HCEC 1CT (cell line): ENCODE measurements around the gene GBF1.

Source experiments
- DNase-seq: peaks from one replicate; pipeline ENCODE4 v3.0.0-alpha.2; 2017

The GBF1 gene

DNA sequence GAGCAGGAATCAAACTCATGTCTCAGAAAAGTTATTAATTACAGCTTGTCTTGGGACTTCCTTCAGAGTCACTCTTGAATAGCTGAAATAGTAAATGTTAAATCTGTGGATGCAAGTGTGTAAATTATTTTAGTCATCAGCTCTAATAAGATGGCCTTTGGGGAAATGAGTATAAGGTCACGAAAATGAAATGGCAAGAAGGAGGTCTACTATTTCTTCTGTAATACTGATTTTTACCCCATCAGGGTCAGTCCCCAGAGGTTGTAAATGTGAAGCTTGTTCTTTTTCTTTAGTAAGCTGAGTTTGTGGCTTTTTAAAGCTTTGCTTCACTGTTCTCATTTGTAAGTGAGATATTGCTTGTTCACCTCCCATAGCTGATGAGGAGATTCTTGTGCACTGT, 63.9 kb downstream of the GBF1 start:
- no peak for DNase-seq

DNA sequence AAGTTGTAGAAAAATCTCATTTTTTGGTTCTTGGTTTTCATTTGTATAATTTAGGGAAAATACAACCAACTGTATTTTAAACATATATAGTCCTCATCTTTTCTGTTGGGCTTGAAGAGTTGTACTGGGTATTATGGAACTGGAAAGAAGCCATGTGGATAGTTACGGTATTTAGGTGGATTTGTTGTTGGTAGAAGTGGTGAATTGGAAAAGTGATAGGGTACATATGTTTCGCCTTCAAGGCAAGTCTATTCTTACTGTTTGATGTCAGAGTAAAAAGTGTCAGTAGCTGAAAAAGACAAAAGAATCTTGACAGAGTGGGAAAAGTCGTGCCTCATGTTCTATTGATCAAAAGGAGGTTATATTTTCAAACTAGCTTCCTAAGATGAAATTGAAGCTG, 64.6 kb downstream of the GBF1 start:
- no peak for DNase-seq

DNA sequence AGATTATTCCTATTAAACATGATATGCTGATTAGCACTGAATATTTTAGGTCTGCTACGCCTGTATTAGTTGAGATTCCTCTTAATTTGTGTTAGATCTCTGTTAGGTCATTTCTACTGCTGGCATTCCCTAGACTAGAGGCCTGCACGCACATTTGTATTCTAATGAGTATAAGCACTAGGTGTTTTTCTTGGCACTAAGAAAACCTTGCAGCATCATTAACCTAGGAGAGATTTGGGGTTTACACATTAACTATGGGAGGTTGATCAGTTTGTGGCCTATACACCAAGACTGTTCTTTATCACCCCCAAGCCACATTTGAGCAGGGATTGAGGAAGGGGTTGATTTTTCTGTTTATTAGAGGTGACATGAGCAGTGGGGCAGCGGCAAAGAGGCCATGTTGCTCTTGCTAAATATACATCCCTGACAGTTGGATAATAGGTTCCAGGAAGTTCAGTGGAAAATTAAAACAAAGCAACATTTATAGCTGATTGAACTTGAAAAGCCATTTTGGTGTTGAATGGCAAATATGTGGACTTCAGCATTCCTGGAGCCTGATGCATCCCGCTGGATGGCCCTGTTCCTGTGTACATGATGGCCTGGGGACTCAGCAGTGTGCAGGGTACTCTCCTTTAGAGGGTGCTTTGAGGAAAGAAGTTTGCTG, 65.2 kb downstream of the GBF1 start:
- peak; percentile 70 for DNase-seq

DNA sequence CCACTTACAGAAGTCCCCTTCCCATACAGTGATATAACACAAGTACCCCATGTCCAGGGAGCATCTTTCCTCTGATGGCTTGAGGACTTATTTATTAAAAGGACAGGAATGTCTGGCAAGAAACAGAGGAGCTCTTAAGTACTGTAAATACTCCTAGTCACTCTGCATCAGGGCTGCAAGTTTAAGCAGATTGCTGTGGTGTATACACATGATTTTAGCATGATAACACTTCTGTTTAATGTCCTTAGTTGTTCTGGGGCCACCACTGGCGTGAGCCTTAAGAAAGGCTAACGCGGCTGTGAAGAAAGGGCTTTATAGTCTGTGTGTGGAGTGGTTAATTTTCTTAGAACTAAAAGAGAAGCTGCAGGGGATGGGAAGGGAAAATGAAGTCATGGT, 65.7 kb downstream of the GBF1 start:
- DNase-seq = peak; percentile 43

DNA sequence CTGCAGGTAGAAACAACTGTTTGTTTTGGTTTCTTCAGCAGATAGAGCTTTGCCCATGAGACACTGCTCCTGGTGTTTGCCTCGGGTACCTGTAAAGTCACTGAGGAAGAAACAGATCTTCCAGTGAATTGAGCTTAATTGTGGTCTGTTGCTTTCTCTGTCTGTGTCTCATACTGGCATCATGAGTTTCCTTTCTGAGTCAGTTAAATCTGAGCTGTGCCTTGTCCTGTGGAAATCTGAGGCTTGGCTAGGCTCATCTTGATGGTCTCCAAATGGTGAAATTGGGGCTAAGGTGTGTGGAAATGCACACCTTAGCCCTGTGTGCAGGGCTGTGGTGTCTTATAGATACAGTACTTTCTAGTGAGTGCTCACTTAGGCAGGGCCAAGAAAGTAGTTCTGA, 67.4 kb downstream of the GBF1 start:
- DNase-seq = peak; percentile 66

DNA sequence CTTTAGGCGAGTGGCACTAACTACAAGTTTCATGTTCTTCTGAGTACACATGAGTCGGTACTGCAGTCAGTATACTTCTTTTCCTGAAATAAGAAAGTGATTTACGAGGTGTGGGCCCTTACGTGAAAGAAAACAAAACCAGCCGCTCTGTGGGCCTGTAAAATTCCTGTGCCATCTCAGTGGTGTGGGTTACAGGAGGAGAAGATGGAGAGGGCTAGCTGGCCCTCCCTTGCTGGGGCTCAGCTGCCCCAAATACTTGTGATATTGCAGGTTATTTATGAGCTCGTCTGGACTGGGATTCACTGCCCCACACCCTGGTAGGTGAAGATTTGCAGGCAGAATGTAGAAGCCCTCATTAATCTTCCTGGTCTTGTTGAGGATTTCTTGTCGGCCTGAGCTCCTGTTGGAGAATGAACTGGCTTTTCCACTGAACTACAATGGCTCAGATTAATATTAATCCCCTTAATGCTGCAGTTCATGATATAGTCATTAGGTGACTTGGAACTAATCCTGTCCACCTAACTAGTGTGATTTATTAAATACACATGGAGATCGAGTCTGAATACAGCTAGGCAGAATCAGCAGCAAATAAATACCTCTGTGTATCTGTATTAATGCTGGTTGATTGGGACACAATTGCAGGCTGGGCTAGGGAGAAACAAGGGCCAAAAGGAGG, 68.0 kb downstream of the GBF1 start:
- no peak for DNase-seq

DNA sequence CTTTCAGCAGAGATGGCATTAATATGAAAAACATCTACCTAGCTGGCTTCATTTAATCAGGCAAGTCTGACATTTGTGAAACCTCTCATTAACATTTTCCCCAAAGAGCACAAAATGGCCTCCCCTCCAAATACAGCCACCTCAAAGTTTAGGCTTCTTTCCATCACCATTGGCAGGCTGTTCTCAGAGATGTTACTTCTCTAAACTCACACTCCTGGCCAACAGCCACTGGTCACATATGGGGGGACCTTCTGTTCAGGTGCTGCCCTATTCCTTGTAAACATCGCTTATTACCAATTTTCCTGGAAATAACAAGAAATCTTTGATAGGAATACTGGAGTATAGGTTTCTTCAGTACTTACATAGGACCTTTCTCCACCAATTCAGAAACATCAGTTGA, 69.5 kb downstream of the GBF1 start:
- DNase-seq = no peak

DNA sequence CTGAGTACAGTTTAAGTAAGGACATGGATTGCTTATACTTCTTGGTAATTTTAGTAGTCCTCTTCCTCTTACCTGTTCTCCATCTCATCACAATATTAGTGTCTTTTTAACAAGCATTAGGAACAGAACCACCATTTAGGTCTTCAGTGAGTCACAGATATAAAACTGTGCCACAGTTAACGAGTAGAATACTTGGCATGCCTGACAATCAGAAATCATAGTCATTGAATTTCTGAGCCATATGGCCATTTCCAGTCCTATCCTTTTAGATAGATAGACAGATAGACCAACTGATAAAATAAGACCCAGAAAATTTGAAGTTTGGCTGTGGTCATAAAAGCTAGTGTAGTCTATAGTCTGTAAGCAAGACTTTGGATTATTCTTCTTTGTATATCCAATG, 71.1 kb downstream of the GBF1 start:
- DNase-seq = no peak

DNA sequence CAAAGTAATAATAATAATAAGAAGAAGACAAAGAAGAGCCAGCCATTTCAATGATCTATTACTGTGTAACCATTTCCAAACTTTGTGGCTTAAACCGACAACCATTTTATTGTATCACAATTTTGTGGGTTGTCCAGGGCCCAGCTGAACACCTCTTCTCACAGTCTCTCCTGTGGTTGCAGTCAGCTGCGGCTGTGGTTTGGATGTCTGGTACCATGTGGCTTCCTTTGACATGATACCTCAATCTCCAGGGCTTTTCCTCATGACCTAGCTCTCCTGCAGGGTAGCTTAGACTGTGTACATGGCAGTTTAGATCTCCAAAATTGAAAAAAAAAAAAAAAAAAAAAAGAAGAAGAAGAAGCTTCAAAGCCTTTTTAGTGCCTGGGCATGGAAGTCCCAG, 77.6 kb downstream of the GBF1 start:
- DNase-seq = no peak

DNA sequence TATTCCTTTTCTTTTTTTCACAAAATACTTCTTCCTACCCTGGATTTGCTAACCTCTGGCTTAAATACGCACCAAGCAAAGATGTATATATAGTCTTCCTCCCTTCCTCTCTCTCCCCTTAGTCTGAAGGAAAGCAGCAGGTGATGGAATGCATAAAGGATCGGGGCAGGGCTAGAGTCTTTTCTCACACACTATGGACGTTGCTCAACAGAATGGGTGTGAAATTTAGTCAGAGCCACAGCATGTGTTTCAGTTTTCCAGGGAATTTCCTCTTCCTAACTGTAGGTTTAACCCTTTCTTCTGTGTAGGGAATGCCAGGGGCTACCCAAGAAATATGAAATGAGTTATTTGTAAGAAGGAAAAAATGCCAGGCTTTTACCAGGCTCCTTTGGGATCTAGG, 78.7 kb downstream of the GBF1 start:
- peak; percentile 53 for DNase-seq

DNA sequence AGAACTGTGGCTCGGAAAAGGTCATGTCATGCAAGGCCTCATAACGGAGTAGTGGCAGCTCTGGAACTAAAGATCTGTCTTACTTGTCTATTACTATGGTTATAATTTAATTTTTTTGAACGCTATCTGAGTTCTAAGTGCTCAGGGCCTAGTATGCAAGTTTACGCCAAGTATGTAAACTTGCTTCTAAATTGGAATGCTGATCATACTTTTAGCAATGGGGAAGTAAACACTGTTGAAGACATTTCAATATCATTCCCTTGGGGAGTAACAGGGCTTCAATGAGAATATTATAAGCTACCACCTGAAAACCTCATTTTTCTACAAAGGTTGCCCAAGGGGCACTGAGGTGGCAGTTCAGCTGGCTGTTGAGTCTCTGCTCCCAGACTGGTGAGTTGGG, 80.7 kb downstream of the GBF1 start:
- DNase-seq = no peak

DNA sequence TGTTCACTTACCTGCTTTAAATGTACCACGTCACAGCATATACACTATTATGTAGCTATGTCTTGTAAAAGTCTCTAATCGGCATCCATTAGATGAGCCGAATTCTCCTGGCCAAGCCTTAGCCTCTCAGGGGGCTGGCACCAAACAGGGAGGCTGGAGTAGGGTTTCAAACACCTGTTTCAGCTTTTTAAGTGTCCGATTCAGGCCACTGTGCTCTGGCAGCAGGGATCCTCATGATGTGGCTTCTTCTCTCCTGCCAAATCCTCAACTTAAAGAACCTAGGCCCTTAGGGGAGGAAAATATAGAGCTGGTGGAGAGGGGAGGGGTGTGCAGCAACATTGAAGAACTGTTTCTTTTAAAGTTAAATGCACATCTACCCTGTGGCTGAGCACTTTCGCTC, 81.7 kb downstream of the GBF1 start:
- no peak for DNase-seq

DNA sequence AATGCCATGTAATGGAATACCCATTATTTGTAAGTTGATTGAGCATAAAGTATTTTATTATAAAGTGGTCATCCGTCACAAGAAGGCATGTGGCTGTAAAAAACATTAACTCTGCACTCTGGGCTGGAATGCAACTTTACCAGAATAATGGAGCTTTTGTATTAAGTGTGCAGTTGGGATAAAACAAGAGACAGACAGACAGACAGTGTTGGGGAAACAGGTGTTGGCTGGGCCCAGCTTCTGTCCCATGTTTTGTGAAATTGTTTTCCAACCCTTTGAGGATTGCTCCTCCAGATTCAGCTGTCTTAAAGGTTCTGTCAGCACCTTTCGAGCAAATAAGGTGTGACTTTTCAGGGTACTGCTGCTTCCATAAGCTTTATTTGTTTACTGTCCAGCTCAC, 82.3 kb downstream of the GBF1 start:
- DNase-seq = no peak

DNA sequence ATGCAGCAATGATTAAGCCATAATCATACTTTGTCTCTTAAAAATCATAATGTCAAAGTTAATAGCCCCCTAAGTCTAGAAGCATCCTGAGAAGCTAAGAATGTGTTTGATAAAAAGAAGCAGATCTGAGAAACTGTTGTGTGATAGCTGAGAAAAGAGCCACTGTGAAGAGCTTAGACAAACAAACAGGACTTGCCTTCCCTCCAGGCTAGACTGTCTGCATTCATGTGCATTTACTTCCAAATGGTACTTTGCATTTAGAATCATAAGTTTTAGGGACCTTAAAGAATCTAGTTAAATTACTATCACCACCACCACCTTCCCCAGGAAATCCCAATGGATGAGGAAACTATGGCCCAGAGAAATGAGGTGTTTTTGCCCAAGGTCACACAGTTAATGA, 87.4 kb downstream of the GBF1 start:
- DNase-seq = no peak

DNA sequence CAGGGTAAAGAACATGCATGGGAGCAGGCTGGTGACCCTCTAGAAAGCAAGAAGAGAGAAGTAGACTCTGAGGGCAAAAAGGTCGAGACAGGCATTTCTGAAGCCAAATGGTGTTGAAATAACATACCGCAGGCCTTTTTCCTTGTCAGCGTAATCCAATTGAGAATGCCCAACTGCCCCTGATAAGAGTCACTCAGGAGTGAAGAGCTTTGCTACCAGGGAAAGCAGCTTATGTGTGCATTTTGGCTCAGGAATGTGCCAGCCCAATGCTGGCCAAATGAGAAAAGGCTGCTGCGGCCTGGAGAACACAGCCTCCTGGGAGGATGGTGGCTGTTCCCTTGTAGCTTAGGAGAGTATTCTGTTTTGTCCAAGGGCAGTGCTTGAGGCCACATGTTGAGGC, 88.8 kb downstream of the GBF1 start:
- no peak for DNase-seq

DNA sequence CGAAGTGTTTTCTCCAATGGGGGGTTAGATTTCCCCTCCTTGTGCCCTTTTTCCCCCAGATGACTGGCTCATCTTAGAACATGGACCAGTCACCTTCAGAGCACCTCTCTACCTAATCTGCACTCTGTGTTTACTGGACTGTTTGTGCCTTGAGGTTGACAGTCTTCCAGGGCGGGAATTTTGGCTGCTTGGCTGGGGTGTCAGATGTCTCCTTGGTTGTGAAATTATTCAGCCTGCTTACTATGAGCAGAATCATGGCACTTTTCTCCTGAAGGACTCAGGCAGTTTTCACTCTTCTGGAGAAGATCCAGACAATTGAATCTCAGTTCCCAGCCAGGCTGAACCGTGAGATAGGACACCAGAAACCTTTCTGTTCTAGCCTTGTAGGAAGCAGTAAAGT, 89.9 kb downstream of the GBF1 start:
- peak; percentile 20 for DNase-seq

DNA sequence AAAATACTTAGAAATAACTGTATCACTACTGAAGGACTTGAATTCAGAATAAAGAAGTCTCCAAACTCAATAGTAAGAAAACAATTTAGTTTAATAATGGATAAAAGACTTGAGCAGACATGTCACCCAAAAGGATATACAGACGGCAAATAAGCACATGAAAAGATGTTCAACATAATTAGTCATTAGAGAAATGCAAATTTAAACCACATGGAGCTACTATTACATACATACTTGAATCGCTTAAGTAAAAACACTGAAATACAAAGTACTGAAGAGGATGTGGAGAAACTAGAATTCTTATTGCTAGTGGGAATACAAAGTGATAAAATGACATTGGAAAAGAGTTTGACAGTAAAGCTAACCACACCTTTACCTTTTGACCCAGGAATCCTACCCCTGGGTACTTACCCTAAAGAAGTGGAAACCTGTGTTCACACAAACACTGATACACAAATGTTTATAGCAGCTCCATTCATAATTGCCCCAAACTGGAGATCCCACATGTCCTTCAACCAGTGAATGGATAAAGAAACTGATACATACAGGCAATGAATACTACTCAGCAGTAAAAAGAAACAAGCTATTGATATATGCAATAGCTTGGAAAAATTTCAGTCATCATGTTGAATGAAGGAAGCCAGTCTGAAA, 95.8 kb downstream of the GBF1 start:
- peak; percentile 14 for DNase-seq

DNA sequence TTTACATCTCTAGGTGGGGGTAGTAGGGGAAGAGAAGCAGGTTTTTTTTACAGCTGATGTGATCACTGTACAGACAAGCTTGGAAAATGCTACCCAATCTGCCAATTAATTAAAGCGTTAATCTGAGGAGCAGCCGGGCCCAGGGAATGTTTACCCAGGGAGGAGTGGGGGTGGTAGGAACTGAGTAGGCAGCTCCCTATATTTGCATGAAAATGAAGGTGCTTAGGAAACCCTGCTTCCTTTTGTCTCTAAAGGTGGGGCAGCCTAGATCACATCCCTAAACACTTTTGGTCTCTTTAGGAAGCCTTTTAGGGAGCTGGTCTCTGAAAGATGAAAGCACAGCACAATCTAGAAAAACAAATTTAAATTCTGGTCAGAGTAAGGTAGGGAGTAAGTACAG, 97.1 kb downstream of the GBF1 start:
- no peak for DNase-seq

DNA sequence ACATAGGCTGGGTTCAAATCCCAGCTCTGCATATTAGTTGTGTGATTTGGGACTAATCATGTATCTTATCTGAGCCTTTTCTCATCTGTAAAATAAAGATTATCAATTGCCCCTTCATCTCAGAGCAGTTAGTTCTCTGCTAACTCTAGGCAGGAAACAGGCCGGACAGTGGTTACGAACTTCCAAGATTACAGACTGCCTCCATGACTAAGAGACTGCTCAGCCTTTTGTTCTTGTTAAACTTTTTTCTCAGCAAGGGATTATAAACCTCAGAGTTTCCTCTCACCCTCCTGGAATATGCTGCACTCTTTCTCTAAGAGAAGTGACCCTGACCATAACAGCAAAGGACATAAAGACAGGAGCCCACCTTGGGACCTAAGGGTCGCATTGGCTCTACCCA, 97.6 kb downstream of the GBF1 start:
- DNase-seq = peak; percentile 84

DNA sequence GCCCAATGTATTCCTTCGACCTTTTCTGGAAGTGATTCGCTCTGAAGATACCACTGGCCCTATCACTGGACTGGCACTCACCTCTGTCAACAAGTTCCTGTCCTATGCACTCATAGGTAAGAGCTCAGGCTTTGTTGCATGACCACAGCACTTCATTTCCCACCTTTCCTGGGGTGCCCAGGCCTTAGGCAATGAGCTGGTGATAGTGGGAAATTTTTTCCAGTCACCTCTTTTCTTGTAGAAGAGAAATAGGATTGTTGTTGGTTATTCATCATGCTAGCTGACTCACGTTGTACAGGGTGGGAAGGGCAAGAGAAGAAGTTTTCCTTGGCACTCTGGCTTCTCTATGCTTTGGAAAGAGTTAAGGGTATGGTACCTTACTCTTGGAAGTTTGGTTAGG, 98.7 kb downstream of the GBF1 start:
- DNase-seq = peak; percentile 61

DNA sequence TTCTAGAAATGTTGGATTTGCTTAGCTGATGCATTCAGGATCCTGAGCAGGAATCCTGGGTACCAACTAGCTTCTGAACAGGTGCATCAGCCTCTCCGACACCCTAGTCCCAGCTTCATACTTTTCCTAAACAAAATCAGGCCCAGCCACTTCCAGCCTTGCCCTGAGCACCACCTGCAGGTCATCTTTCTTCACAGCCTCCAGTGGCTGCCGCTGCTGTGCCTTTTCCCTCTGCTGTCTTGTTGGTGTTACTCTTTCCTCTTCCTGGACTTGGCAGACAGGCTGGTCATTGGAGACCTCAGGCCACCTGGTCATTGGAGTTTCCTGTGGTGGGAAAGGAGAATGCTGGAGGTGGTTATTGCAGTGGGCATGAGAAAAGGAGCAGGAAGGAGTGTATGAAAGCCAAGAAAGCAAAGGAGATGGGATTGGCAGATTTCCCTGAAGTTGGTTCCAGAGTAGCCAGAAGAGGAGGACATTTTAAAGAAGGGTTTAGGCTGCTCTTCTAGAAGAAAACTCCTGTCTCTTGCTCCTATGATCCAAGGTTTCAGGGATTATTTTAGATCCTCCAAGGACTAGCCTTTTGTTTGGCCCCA, 102.0 kb downstream of the GBF1 start:
- peak; percentile 71 for DNase-seq

DNA sequence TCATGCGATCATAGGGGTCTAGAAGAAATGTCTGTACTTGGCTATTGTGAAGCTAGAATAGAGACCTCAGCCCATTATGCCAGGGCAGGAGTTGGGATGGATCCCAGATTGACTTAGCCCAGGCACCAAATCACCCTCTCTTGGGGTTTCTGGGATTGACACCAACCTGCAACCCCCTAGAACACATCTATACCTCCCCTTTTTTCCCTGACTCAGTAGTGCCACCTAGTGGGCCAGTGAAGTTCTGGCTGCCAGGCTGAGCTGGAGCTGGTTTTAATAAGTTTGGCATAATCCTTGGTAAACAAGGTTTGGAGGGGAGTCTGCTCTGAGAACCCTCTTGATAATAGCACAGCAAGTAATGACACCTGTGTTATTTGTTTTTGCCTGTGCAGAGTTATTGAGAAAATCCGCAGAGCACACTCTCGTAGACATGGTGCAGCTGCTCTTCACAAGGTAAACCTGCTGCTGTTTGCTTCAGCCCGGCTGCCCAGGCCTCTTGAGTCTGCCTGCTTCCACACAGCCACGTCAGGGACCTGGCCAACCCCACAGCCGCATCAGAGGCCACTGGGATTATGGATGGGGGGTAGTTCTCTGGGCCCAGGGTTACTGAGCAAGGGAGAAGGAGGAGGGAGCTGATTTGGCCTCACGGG, 106.9 kb downstream of the GBF1 start:
- DNase-seq = peak; percentile 46

DNA sequence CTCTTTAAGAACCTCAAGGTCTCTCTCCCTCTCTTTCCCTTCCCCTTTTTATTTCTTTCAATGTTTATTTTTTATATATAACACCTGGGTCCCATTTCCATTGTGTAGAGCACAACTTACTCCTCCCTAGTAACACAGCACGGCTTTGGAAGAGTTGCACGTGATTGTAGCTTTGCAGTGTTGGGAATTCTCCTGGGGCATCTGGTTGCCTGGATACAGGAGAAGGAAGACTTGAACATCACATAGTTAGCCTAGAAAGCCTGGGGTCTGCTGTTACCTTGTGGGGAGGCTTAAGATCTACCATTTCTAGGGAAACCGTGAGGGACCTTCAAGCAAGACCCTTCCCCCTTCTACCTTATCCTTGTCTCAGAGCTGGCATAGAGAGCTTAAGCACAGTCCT, 109.1 kb downstream of the GBF1 start:
- no peak for DNase-seq
